CD14-positive monocyte (primary cell): ENCODE results near the gene NKAIN2. TPM values are rescaled to one million over a fixed set of nuclear protein-coding genes. Genes with fewer than 3 reads are reported as not detected.

Experiments
- DNase-seq, 3 donors: peaks; one replicate each; pipeline ENCODE4 v3.0.0-alpha.2; 2011 to 2022
- H2AFZ ChIP-seq: 2 replicates; pipeline ENCODE4 v1.6.0; 2012; ENCODE audit warnings: mild to moderate bottlenecking, low read depth, low read length, inconsistent platforms; ENCODE audit not compliant: insufficient read depth, poor library complexity, severe bottlenecking
- H3K27ac ChIP-seq, 2 donors: 1 replicate in 1 of 2; 2 replicates in 1 of 2; pipeline ENCODE4 v1.5.1; 2012 to 2013; ENCODE audit warnings: low read length in 2 of 2, control low read depth in 1 of 2, inconsistent platforms in 1 of 2, low read depth in 1 of 2, mild to moderate bottlenecking in 1 of 2
- H3K27me3 ChIP-seq, 2 donors: one replicate each; pipeline versions ENCODE4 v1.6.0 to v1.6.1; 2011 to 2013; ENCODE audit warnings: low read length in 2 of 2; ENCODE audit not compliant: control insufficient read depth in 2 of 2, insufficient read depth in 2 of 2
- H3K36me3 ChIP-seq, 2 donors: replicated peaks in 1 of 2; 1 replicate in 1 of 2; 2 replicates in 1 of 2; pipeline versions ENCODE4 v1.5.1 to v1.6.1; 2012 to 2013; ENCODE audit warnings: low read length in 2 of 2, control low read depth in 1 of 2, inconsistent platforms in 1 of 2, mild to moderate bottlenecking in 1 of 2; ENCODE audit not compliant: insufficient read depth in 2 of 2, control insufficient read depth in 1 of 2
- H3K4me1 ChIP-seq, 2 donors: 1 replicate in 1 of 2; 2 replicates in 1 of 2; pipeline versions ENCODE4 v1.5.1 to v1.6.1; 2012 to 2013; ENCODE audit warnings: low read length in 2 of 2, control low read depth in 1 of 2, inconsistent platforms in 1 of 2, mild to moderate bottlenecking in 1 of 2, moderate library complexity in 1 of 2; ENCODE audit not compliant: insufficient read depth in 2 of 2, control insufficient read depth in 1 of 2
- H3K4me2 ChIP-seq: replicated peaks from 2 replicates; pipeline ENCODE3; 2012; ENCODE audit warnings: low read length, moderate library complexity, mild to moderate bottlenecking; ENCODE audit not compliant: poor library complexity, severe bottlenecking; ENCODE audit errors: extremely low read depth
- H3K4me3 ChIP-seq, 3 experiments: fragments of 200-600 bp in 1 of 3; sonication (generic) in 1 of 3; replicated peaks in 1 of 3; 1 replicate in 2 of 3; 2 replicates in 1 of 3; pipeline ENCODE4 v1.5.1; 2011 to 2013; ENCODE audit warnings: low read length in 3 of 3, mild to moderate bottlenecking in 3 of 3, control low read depth in 2 of 3, low read depth in 2 of 3, inconsistent platforms in 1 of 3, moderate library complexity in 1 of 3
- H3K79me2 ChIP-seq: 2 replicates; pipeline ENCODE4 v1.6.0; 2012; ENCODE audit warnings: mild to moderate bottlenecking, control low read depth, inconsistent platforms, low read length, moderate library complexity; ENCODE audit not compliant: insufficient read depth
- H3K9ac ChIP-seq: 2 replicates; pipeline ENCODE4 v1.6.0; 2017; ENCODE audit warnings: low read length, mild to moderate bottlenecking; ENCODE audit not compliant: insufficient read depth, poor library complexity, severe bottlenecking
- H3K9me3 ChIP-seq, 2 donors: replicated peaks in 1 of 2; 1 replicate in 1 of 2; 2 replicates in 1 of 2; pipeline versions ENCODE4 v1.5.1 to v1.6.1; 2012 to 2013; ENCODE audit warnings: low read length in 2 of 2, control low read depth in 1 of 2; ENCODE audit not compliant: control insufficient read depth in 1 of 2, insufficient read depth in 1 of 2
- H4K20me1 ChIP-seq: 2 replicates; pipeline ENCODE4 v1.6.0; 2012; ENCODE audit warnings: mild to moderate bottlenecking, low read length, control low read depth, moderate library complexity; ENCODE audit not compliant: insufficient read depth
- H3K27ac Mint-ChIP-seq, 7 donors: one replicate each; pipeline ENCODE4 v1.8.0; 2020; ENCODE audit warnings: mild to moderate bottlenecking in 7 of 7, mixed read lengths in 7 of 7, moderate library complexity in 6 of 7, inconsistent platforms in 2 of 7
- H3K27me3 Mint-ChIP-seq, 3 donors: one replicate each; pipeline ENCODE4 v1.8.0; 2021 to 2022; ENCODE audit warnings: low read depth in 3 of 3, mild to moderate bottlenecking in 3 of 3, mixed read lengths in 3 of 3, moderate library complexity in 3 of 3, inconsistent platforms in 1 of 3
- H3K36me3 Mint-ChIP-seq, 2 donors: one replicate each; pipeline ENCODE4 v1.8.0; 2020; ENCODE audit warnings: mixed read lengths in 2 of 2, inconsistent platforms in 1 of 2, mild to moderate bottlenecking in 1 of 2
- H3K4me1 Mint-ChIP-seq: one replicate; pipeline ENCODE4 v1.8.0; 2020; ENCODE audit warnings: mild to moderate bottlenecking, mixed read lengths
- H3K4me3 Mint-ChIP-seq, 2 donors: one replicate each; pipeline ENCODE4 v1.8.0; 2020; ENCODE audit warnings: mild to moderate bottlenecking in 2 of 2, mixed read lengths in 2 of 2, moderate library complexity in 1 of 2
- H3K9me3 Mint-ChIP-seq, 7 donors: one replicate each; pipeline ENCODE4 v1.8.0; 2020 to 2022; ENCODE audit warnings: mixed read lengths in 7 of 7, mild to moderate bottlenecking in 6 of 7, moderate library complexity in 6 of 7, inconsistent platforms in 2 of 7
- WGBS: methylation state at CpG from one replicate; pipeline ENCODE4 v1.1.5; 2013; ENCODE audit warnings: missing lambda C conversion rate; ENCODE audit not compliant: insufficient coverage; 5-methylcytosine and 5-hydroxymethylcytosine counted together
- intact Hi-C, 2 donors: fragments of 100-400 bp; cut with micrococcal nuclease; formaldehyde crosslinking; loops; one replicate each; pipeline versions ENCODE4 v1.15.0 to v1.15.1; 2023
- polyA plus RNA-seq, 3 donors: library from polyadenylated mRNA; depleted of rRNA in 1 of 3; unstranded in 2 of 3; stranded (reverse) in 1 of 3; fragments of 300-500 nt in 2 of 3; fragments of >200 nt in 1 of 3; fragmentation: Illumina TruSeq in 2 of 3; gene quantifications; 1 replicate in 2 of 3; 2 replicates in 1 of 3; pipeline ENCODE4 v1.2.3, GENCODE V29; 2012 to 2021
- TF ChIP-seq, protein P1 (sequence below): fragments of 200-600 bp; IDR thresholded peaks from one replicate; pipeline ENCODE4 v1.8.0; 2022; ENCODE audit warnings: antibody characterized with exemption, mild to moderate bottlenecking

NKAIN2 gene
- polyA plus RNA-seq, 3 donors = not detected

DNA sequence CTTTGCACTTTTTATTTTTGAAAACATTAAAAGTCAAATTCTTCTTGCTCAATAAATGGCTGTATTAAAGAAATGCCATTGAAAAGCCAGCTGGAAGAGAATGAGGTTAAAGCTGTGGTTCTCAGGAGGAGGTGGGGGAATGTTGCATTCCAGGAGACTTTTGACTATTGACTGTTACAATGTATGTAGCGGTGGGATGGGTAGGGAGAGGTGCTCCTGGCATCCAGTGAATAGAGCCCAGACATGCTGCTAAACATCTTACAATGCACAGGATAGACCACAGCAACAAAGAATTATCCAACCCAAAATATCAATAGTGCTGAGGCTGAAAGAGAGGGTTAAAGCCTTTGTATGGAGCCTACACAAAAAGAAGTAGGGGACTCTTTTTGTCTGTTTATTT is 295.9 kb downstream of the NKAIN2 start:
- no peak overlapping the region for H3K27ac Mint-ChIP-seq
- Histone ChIP-seq H3K4me2 (no peak overlapping the region), H3K79me2 (no peaks in the 10 kb centered on the region), H3K4me1 (no peaks in the 10 kb centered on the region), H3K36me3 (no peaks in the 10 kb centered on the region), H3K4me3 (no peak overlapping the region), H3K27ac (no peak overlapping the region), H3K9me3 (peaks cover 0 to 4% of the 10 kb centered on the region in 2 donors), H2AFZ (no peak overlapping the region), H3K9ac (no peak overlapping the region), H4K20me1 (no peaks in the 10 kb centered on the region), H3K27me3 (no peaks in the 10 kb centered on the region)
- intact Hi-C loops = no loop called here
- TF ChIP-seq, protein P1, sequence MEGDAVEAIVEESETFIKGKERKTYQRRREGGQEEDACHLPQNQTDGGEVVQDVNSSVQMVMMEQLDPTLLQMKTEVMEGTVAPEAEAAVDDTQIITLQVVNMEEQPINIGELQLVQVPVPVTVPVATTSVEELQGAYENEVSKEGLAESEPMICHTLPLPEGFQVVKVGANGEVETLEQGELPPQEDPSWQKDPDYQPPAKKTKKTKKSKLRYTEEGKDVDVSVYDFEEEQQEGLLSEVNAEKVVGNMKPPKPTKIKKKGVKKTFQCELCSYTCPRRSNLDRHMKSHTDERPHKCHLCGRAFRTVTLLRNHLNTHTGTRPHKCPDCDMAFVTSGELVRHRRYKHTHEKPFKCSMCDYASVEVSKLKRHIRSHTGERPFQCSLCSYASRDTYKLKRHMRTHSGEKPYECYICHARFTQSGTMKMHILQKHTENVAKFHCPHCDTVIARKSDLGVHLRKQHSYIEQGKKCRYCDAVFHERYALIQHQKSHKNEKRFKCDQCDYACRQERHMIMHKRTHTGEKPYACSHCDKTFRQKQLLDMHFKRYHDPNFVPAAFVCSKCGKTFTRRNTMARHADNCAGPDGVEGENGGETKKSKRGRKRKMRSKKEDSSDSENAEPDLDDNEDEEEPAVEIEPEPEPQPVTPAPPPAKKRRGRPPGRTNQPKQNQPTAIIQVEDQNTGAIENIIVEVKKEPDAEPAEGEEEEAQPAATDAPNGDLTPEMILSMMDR = no peak
- no peak overlapping the region for H3K4me3 Mint-ChIP-seq
- no CpG with 5 or more reads among the region's 1 CpG for WGBS
- no peaks in the 10 kb centered on the region for H3K36me3 Mint-ChIP-seq
- H3K4me1 Mint-ChIP-seq = no peaks in the 10 kb centered on the region
- H3K27me3 Mint-ChIP-seq = peaks cover 0 to 2% (median 0%) of the 10 kb centered on the region in 3 donors
- H3K9me3 Mint-ChIP-seq = peaks cover 0 to 4% (median 3%) of the 10 kb centered on the region in 7 donors
- DNase-seq = no peak

DNA sequence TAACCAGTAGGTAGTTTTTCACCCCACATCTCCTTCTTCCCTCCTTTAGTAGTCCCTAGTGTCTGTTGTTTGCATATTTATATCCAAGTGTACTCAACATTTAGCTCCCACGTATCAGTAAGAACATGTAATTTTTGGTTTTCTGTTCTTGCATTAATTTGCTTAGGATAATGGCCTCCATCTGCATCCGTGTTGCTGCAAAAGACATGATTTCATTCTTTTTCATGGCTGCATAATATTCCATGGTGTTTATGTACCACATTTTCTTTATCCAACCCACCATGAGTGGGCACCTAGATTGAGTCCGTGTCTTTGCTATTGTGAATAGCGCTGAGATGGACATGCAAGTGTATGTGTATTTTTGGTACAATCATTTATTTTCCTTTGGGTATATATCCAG is 306.8 kb downstream of the NKAIN2 start:
- no peak overlapping the region for H3K4me3 Mint-ChIP-seq
- Histone ChIP-seq H2AFZ (no peak overlapping the region), H3K4me2 (no peak overlapping the region), H3K27ac (no peak overlapping the region), H3K27me3 (no peaks in the 10 kb centered on the region), H4K20me1 (no peaks in the 10 kb centered on the region), H3K4me3 (no peak overlapping the region), H3K79me2 (no peaks in the 10 kb centered on the region), H3K9me3 (no peaks in the 10 kb centered on the region), H3K36me3 (no peaks in the 10 kb centered on the region), H3K4me1 (no peaks in the 10 kb centered on the region), H3K9ac (no peak overlapping the region)
- no peaks in the 10 kb centered on the region for H3K27me3 Mint-ChIP-seq
- DNase-seq = no peak
- H3K4me1 Mint-ChIP-seq = no peaks in the 10 kb centered on the region
- H3K9me3 Mint-ChIP-seq = peaks cover 0 to 5% (median 1%) of the 10 kb centered on the region in 7 donors
- WGBS = 80% methylated on average over 1 of the region's 4 CpGs
- no peaks in the 10 kb centered on the region for H3K36me3 Mint-ChIP-seq
- no peak overlapping the region for H3K27ac Mint-ChIP-seq
- intact Hi-C loops = no loop called here
- TF ChIP-seq, protein P1 = no peak
